ENCODE results near the gene ISG20L2. TPM values are rescaled to one million over a fixed set of nuclear protein-coding genes. Genes with fewer than 3 reads are reported as not detected.

The ISG20L2 gene
- total and polyA plus RNA-seq, 8 donors, result 18.3 to 45.9 (median 40.3) TPM

- H3K4me1 ChIP-seq, result peaks cover 44 to 70% of the 10 kb centered on the region in 2 donors
- peak overlapping the region; percentile 63 to 97 for H3K4me3 ChIP-seq
- H3K9me3 ChIP-seq, result no peaks in the 10 kb centered on the region
- H3K27me3 ChIP-seq, result no peaks in the 10 kb centered on the region
- peaks cover 0 to 3% of the 10 kb centered on the region in 2 donors for H3K36me3 ChIP-seq
- DNase-seq (peak in 2 of 4 donors; percentile 67 to 80), ATAC-seq (peak; percentile 13)
- peak overlapping the region; percentile 98 for H3K27ac ChIP-seq
- intact Hi-C loops (cut with DNase I), result no loop called here
- TF ChIP-seq CTCF (IDR thresholded peaks at IDR 0.05), result no peak
Observed at GRCh38 chr1:156750191-156750672, 21.7 kb upstream of the ISG20L2 start.

GRCh38 chr1:156749419-156750118, 21.0 kb upstream of the ISG20L2 start:
- H3K9me3 ChIP-seq, result no peaks in the 10 kb centered on the region
- peak overlapping the region; percentile 98 for H3K27ac ChIP-seq
- intact Hi-C loops (cut with DNase I), result no loop called here
- DNase-seq, result no peak
- H3K36me3 ChIP-seq, result peaks cover 0 to 10% of the 10 kb centered on the region in 2 donors
- TF ChIP-seq CTCF (IDR thresholded peaks at IDR 0.05), result no peak
- peaks cover 44 to 76% of the 10 kb centered on the region in 2 donors for H3K4me1 ChIP-seq
- no peak for ATAC-seq
- H3K27me3 ChIP-seq, result no peaks in the 10 kb centered on the region
- peak overlapping the region; percentile 63 to 97 for H3K4me3 ChIP-seq

- H3K4me1 ChIP-seq, result peaks cover 44 to 77% of the 10 kb centered on the region in 2 donors
- peak in 2 of 4 donors; percentile 55 to 78 for DNase-seq
- TF ChIP-seq CTCF (IDR thresholded peaks at IDR 0.05), result no peak
Observed at GRCh38 chr1:156748670-156749418, 20.3 kb upstream of the ISG20L2 start.

GRCh38 chr1:156747742-156748669, 19.4 kb upstream of the ISG20L2 start:
- intact Hi-C loops (cut with DNase I), result no loop called here
- no peak for DNase-seq
- no peak for TF ChIP-seq CTCF (IDR thresholded peaks at IDR 0.05)
- peaks cover 42 to 78% of the 10 kb centered on the region in 2 donors for H3K4me1 ChIP-seq
- H3K36me3 ChIP-seq, result peaks cover 0 to 25% of the 10 kb centered on the region in 2 donors
- no peaks in the 10 kb centered on the region for H3K27me3 ChIP-seq
- peak overlapping the region; percentile 98 for H3K27ac ChIP-seq
- H3K9me3 ChIP-seq, result no peaks in the 10 kb centered on the region
- H3K4me3 ChIP-seq, result peak overlapping the region; percentile 63 to 97
- no peak for ATAC-seq

More at GRCh38 chr1:156748670-156749418, 20.3 kb upstream of the ISG20L2 start:
- H3K36me3 ChIP-seq, result peaks cover 0 to 17% of the 10 kb centered on the region in 2 donors
- peak overlapping the region; percentile 63 to 97 for H3K4me3 ChIP-seq
- H3K9me3 ChIP-seq, result no peaks in the 10 kb centered on the region
- intact Hi-C loops (cut with DNase I), result no loop called here
- peak; percentile 0 for ATAC-seq
- H3K27ac ChIP-seq, result peak overlapping the region; percentile 98
- H3K27me3 ChIP-seq, result no peaks in the 10 kb centered on the region
